ENCODE measurements around the gene HPCAL1.

DNA sequence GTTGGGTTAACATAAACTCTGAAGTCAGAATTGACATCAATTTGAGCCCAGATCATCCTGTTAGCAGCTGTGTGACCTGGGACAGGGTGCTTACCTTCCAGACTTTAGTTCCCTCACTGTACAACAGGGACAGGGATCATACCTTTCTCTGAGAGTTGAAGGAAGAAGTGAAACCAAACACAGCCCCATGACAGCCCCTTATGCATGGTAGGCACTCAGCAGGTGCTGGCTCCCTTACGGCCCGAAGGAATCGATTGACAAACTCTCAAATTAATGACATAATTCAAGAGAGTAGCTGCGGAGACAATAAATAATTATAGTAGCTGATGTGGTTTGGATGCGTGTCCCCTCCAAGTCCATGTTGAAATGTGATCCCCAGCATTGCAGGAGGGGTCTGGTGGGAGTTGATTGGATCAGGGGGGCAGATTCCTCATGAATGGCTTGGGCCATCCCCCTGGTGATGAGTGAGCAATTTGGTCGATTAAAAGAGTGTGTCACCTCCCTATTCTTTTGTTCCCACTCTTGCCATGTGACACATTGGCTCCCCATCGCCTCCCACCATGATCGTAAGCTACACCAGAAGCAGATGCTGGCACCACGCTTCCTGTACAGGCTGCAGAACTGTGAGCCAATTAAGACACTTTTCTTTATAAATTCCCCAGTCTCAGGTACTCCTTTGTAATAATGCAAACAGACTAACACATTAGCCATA lies 73.0 kb downstream of the HPCAL1 start:
- TF ChIP-seq, protein P1, sequence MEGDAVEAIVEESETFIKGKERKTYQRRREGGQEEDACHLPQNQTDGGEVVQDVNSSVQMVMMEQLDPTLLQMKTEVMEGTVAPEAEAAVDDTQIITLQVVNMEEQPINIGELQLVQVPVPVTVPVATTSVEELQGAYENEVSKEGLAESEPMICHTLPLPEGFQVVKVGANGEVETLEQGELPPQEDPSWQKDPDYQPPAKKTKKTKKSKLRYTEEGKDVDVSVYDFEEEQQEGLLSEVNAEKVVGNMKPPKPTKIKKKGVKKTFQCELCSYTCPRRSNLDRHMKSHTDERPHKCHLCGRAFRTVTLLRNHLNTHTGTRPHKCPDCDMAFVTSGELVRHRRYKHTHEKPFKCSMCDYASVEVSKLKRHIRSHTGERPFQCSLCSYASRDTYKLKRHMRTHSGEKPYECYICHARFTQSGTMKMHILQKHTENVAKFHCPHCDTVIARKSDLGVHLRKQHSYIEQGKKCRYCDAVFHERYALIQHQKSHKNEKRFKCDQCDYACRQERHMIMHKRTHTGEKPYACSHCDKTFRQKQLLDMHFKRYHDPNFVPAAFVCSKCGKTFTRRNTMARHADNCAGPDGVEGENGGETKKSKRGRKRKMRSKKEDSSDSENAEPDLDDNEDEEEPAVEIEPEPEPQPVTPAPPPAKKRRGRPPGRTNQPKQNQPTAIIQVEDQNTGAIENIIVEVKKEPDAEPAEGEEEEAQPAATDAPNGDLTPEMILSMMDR (IDR thresholded peaks at IDR 0.05; ENCODE audit: low read depth, low read length, poor library complexity, severe bottlenecking) = no peak
- no peak for TF ChIP-seq EZH2phosphoT487 (IDR thresholded peaks at IDR 0.05; ENCODE audit: borderline replicate concordance, low read length)
